SU-DHL-6 (cell line): ENCODE results near the gene NEU2.

Source experiments
- EZH2phosphoT487 ChIP-seq: fragments of 200-600 bp; sonication (generic), shearing (Covaris generic); conservative IDR thresholded peaks from 2 replicates; pipeline ENCODE4 v1.6.1; 2018; ENCODE audit warnings: mild to moderate bottlenecking, antibody characterized with exemption, low read length, moderate library complexity, mixed read lengths
- TF ChIP-seq, protein P1 (sequence below): fragments of 200-600 bp; sonication (generic); IDR thresholded peaks from one replicate; pipeline ENCODE4 v1.5.1; 2017; ENCODE audit warnings: antibody characterized with exemption, mild to moderate bottlenecking, low read length, moderate library complexity; ENCODE audit not compliant: insufficient read depth, poor library complexity, severe bottlenecking

- TF ChIP-seq, protein P1, sequence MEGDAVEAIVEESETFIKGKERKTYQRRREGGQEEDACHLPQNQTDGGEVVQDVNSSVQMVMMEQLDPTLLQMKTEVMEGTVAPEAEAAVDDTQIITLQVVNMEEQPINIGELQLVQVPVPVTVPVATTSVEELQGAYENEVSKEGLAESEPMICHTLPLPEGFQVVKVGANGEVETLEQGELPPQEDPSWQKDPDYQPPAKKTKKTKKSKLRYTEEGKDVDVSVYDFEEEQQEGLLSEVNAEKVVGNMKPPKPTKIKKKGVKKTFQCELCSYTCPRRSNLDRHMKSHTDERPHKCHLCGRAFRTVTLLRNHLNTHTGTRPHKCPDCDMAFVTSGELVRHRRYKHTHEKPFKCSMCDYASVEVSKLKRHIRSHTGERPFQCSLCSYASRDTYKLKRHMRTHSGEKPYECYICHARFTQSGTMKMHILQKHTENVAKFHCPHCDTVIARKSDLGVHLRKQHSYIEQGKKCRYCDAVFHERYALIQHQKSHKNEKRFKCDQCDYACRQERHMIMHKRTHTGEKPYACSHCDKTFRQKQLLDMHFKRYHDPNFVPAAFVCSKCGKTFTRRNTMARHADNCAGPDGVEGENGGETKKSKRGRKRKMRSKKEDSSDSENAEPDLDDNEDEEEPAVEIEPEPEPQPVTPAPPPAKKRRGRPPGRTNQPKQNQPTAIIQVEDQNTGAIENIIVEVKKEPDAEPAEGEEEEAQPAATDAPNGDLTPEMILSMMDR: no peak
- TF ChIP-seq EZH2phosphoT487: no peak
Measured at GRCh38 chr2:233081731-233082221, 49.3 kb downstream of the NEU2 start.
